Measurements from ENCODE around the gene ZNF724. TPM values are rescaled to one million over a fixed set of nuclear protein-coding genes. Genes with fewer than 3 reads are reported as not detected.

The ZNF724 gene
- total and polyA plus RNA-seq, 7 donors = 0.33 to 2.5 (median 0.97) TPM; not detected in 1

DNA sequence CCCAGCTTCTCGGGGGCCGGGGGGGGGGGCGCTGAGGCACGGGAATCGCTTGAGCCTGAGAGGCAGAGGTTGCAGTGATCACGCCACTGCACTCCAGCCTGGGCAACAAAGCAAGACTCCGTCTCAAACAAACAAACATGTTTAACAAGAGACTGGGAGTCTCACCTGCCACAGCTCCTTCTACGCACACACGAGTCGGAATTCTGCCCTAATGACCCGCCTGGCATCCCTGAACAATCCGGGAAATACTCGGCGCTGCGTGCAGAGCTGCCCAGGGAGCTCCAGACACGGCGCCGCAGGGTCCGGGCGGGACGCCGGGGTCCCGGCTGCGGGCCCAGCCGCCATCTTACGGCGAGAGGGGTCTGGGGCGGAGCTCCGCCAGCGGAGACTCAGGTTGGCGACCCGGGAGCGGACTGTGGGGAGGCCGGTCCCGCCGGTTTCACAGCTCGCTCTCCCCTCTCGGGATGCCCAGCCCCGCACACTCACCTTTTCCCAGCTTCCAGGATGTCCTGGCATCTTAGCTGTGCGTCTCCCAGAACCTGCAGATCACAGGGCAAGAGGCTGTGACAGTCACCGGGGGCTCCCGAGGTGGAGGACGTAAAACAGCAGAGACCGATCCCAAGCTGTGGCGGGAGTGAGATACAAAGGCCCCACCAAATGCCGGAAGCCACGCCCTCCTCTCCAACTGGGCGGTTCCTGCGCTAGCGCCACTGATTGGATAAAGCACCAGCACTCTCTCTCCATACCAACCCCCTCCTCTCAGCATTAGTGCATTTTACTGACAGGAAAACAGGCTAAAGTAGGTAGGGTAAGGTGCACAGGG, 23.6 kb upstream of the ZNF724 start:
- H3K9me3 ChIP-seq = no peaks in the 10 kb centered on the region
- H3K4me3 ChIP-seq = peak overlapping the region; percentile 76 to 96 (median 90)
- peak; percentile 96 for DNase-seq
- WGBS, 2 donors = 0% methylated on average over 50 of the region's 50 CpGs
- intact Hi-C loops (cut with DNase I) = loop anchor here (1.0 to 10.0 kb wide), 2 partner anchors 122 to 761 kb away; partner anchors contain the start of gene ZNF91
- H3K36me3 ChIP-seq = peaks cover 0 to 16% (median 1%) of the 10 kb centered on the region in 4 donors
- peak overlapping the region; percentile 83 to 90 (median 90) for H3K27ac ChIP-seq
- H3K27me3 ChIP-seq = no peaks in the 10 kb centered on the region
- TF ChIP-seq POLR2A (IDR thresholded peaks at IDR 0.05) = peak; percentile 65 to 68
- TF ChIP-seq POLR2AphosphoS5 (IDR thresholded peaks at IDR 0.05) = peak; percentile 81 to 95 (median 88)
- TF ChIP-seq, protein P1, sequence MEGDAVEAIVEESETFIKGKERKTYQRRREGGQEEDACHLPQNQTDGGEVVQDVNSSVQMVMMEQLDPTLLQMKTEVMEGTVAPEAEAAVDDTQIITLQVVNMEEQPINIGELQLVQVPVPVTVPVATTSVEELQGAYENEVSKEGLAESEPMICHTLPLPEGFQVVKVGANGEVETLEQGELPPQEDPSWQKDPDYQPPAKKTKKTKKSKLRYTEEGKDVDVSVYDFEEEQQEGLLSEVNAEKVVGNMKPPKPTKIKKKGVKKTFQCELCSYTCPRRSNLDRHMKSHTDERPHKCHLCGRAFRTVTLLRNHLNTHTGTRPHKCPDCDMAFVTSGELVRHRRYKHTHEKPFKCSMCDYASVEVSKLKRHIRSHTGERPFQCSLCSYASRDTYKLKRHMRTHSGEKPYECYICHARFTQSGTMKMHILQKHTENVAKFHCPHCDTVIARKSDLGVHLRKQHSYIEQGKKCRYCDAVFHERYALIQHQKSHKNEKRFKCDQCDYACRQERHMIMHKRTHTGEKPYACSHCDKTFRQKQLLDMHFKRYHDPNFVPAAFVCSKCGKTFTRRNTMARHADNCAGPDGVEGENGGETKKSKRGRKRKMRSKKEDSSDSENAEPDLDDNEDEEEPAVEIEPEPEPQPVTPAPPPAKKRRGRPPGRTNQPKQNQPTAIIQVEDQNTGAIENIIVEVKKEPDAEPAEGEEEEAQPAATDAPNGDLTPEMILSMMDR (IDR thresholded peaks at IDR 0.05) = no peak
- TF ChIP-seq EP300 (IDR thresholded peaks at IDR 0.05) = no peak
- peaks cover 0 to 13% (median 10%) of the 10 kb centered on the region in 4 donors for H3K4me1 ChIP-seq

DNA sequence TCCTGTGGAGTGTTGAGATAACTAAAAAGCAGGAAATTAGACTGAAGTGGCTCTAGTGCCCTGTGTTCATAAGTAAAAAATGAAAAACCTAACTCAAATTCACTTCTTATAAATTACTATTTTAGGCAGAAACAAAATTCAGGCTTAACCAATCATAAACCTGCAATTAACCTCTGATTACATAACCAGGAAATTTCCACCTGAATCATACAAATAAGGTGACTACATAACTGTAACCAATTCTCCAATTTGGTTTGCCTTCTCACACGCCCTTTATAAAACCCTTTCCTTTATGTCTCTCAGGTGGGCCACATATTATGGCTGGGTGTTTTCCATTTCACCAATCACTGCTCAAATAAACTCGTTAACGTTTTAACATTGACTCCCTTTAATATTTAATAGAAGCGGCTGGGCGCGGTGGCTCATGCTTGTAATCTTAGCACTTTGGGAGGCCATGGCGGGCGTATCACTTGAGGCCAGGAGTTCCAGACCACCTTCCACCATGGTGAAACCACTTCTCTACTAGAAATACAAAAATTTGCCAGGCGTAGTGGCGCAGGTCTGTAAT, 22.9 kb upstream of the ZNF724 start:
- H3K4me1 ChIP-seq = peaks cover 0 to 13% (median 10%) of the 10 kb centered on the region in 4 donors
- no peak for TF ChIP-seq POLR2A (IDR thresholded peaks at IDR 0.05)
- no peak for TF ChIP-seq POLR2AphosphoS5 (IDR thresholded peaks at IDR 0.05)
- no peak for TF ChIP-seq EP300 (IDR thresholded peaks at IDR 0.05)
- TF ChIP-seq, protein P1 (IDR thresholded peaks at IDR 0.05) = no peak
- intact Hi-C loops (cut with DNase I) = loop anchor here (10.0 kb wide), 1 partner anchor 762 kb away; no protein-coding TSS in a partner anchor
- no peaks in the 10 kb centered on the region for H3K27me3 ChIP-seq
- 0 to 1% methylated on average over 10 of the region's 10 CpGs for WGBS, 2 donors
- peak overlapping the region; percentile 83 to 90 (median 90) for H3K27ac ChIP-seq
- H3K4me3 ChIP-seq = peak overlapping the region; percentile 76 to 96 (median 90)
- peaks cover 0 to 23% (median 1%) of the 10 kb centered on the region in 4 donors for H3K36me3 ChIP-seq
- no peak for DNase-seq
- H3K9me3 ChIP-seq = no peaks in the 10 kb centered on the region

DNA sequence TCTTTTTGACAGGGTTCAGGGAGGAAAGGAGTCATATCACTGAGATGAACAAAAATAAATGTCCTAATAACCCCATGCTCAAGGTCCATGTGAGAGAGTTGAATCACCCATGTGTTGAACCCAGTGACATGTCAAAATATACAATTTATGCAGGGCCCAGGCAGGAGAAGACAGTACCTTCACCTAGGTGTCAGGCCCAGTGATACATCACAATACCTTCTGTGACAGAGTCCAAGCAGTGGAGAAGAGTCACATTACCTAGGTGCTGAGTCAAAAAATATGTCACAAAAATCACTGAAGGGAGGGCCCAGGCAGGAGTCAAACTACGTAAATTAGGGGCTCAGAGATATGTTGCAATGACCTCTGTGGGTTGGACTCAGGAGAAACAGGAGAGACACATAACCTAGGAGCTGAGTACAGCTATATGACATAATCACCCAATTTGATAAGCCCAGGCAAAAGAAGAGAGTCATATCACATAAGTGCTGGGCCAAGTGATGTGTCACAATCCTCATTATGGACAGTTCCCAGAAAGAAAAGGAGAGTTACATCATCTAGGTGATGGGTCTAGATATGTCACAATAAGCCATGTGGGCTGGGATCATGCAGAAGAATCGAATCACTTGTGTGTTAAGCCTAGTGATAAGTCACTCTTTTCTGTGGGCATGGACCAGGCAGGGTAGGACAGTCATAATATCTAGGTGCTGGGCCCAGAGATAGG, 13.8 kb upstream of the ZNF724 start:
- H3K4me3 ChIP-seq = no peak overlapping the region
- 92 to 95% methylated on average over 2 of the region's 2 CpGs for WGBS, 2 donors
- no peaks in the 10 kb centered on the region for H3K27me3 ChIP-seq
- TF ChIP-seq EP300 (IDR thresholded peaks at IDR 0.05) (no peak), POLR2A (IDR thresholded peaks at IDR 0.05) (no peak)
- TF ChIP-seq, protein P1 (IDR thresholded peaks at IDR 0.05) = no peak
- intact Hi-C loops (cut with DNase I) = no loop called here
- no peak overlapping the region for H3K27ac ChIP-seq
- no peaks in the 10 kb centered on the region for H3K9me3 ChIP-seq
- H3K36me3 ChIP-seq = peaks cover 0 to 41% (median 9%) of the 10 kb centered on the region in 4 donors
- no peaks in the 10 kb centered on the region for H3K4me1 ChIP-seq
- DNase-seq = no peak

DNA sequence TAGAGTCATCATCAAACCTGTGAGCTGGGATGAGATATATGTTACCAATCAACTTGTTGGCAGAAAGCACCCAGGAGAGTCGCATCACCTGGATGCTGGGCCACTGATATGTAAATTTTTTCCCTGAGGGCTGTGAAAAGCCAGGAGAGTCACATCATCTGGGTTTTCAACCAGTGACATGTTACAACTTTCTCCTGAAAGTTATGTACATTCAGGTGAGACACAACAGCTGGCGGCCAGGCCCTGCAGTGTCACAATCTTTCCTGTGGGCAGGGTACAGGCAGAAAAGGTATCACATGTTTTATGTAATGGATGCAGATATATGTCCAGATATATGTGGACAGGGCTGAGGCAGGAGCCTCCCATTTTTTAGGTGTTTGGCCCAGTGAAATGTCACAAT, 13.2 kb upstream of the ZNF724 start:
- intact Hi-C loops (cut with DNase I) = no loop called here
- TF ChIP-seq EP300 (IDR thresholded peaks at IDR 0.05) (no peak), POLR2A (IDR thresholded peaks at IDR 0.05) (no peak), POLR2AphosphoS5 (IDR thresholded peaks at IDR 0.05) (no peak)
- TF ChIP-seq, protein P1 (IDR thresholded peaks at IDR 0.05) = no peak
- DNase-seq = no peak
- H3K4me1 ChIP-seq = no peaks in the 10 kb centered on the region
- no peak overlapping the region for H3K27ac ChIP-seq
- H3K27me3 ChIP-seq = no peaks in the 10 kb centered on the region
- 49 to 74% methylated on average over 2 of the region's 2 CpGs for WGBS, 2 donors
- H3K9me3 ChIP-seq = no peaks in the 10 kb centered on the region
- no peak overlapping the region for H3K4me3 ChIP-seq
- H3K36me3 ChIP-seq = peaks cover 0 to 39% (median 9%) of the 10 kb centered on the region in 4 donors
